AG20443 (cell line): ENCODE results near the gene CCN5.

Experiments
- DNase-seq: peaks from one replicate; pipeline ENCODE4 v3.0.0; 2012; ENCODE audit warnings: low spot score, mixed read lengths

The CCN5 gene

DNA sequence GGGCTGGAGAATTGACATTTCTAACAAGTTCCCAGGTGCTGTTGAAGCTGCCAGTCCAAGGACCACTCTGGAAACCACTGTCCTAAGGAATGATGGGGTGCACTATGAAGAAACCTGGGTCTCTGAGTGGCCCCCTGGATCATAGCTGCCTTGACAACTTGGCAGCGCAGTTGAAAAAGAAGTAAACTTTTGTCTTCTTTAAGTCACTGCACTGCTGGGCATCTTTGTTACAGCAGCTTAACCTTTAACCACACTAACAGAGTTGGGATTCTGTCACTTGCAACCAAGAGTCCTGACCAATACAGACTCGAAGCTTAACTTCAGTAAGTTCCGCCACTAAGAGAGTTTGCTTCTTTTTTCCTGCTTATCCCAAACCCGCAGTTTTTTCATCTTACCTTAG lies 21.9 kb downstream of the CCN5 start:
- no peak for DNase-seq

DNA sequence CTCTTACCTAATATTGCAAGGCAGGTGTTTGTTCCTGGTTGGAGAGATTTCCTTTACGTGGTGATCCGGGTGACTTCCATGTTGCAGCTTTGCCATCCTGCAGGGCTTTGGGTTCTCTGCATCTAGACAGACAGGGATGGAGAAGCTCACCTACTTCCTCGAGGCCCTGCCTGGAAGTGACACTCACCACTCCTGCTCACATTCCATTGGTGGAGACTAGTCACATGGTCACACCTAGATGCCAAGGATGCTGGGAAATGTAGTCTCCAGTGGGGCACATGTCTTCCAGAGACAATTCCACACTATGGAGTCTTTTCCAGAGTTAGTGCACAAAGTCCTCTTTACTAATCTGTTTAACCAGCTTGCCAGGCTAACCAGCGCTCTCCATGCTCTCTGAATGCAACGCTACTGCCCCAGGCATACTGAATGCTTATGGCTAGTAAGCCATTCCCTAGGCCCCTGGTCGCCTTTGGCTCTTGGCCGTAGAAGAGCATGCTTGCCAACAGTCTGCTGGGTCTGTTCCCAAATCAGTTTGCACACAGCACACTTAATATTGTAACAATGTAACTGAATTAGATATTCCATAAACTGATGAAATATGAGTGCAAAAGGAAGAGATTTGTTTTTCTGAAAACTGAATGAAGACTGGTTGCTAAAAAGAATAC lies 23.8 kb downstream of the CCN5 start:
- DNase-seq, result peak; percentile 76

DNA sequence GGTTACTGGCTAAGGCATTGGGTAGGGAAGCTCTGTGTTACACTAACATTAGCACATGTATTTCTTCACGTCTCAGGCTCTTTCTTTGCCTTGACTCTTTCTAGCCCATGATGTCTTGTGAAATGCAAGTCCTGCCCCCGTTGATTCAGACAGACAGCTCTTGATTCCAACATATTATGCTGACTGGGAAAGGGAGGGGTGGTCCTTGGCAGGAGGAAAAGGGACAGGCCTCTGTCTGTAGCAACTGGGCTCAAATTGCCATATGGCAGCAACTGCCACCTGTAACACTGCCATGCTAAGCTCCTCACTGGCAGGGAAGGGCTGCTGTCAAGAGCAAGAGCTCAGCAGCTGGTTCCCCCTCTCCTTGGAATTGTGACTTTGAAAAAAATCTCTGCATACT lies 24.8 kb downstream of the CCN5 start:
- no peak for DNase-seq

DNA sequence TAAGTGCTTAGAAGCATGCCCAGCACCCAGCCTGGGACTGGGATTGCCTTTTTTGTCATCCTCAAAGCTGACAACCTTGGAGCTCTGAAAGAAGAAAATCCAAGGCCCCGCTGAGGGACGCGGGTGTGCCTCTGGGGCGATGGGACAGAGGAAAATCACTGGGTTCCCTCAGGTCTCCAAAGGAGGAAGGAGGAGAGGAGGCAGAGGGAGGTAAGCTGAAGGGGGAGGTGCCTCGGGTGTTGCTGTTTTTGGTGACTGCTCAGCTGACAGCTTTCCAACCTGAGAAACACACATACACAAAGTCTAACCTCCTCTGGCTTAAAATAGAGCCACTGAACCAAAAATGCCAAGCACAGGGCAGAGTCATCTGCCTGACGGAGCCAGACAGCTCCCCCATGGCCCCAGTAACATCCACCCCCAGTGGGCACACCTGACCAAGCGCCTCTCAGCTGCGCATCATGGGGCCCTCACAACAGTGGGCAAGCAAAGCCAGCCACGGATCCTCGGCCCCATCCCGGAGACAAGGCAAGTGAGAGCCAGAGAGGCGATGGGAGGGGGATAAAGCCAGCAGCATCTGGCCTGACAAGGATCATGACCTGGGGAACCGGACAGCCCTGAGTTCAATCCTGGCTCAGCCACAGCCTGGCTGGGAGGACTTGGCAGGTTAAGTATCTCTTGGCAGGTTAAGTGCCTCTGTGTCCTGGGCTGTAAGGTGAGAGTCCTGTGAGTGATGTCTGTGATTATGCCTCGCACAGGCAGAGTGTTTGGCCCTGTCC lies 27.3 kb downstream of the CCN5 start:
- no peak for DNase-seq

DNA sequence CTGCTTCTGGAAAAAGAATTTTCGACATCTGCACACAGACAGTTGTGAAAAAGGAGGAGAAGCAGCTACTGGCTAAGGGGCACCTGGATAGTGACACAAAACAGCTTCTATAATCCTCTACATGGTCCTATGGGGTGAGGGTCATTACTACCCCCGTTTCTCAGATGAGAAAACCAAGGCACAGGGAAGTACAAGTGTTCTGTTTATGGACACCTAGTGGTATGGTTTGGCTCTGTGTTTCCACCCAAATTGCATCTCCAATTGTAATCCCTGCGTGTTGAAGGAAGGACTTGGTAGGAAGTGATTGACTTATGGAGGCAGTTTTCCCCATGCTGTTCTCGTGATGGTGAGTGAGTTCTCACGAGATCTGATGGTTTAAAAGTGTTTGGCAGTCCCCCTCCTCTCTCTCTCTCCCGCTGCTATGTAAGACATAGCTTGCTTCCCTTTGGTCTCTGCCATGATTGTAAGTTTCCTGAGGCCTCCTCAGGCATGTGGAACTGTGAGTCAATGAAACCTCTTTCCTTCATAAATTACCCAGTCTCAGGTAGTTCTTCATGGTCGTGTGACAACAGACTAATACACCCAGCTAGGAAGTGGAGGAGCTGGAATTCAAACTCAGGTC lies 28.0 kb downstream of the CCN5 start:
- DNase-seq, result no peak

DNA sequence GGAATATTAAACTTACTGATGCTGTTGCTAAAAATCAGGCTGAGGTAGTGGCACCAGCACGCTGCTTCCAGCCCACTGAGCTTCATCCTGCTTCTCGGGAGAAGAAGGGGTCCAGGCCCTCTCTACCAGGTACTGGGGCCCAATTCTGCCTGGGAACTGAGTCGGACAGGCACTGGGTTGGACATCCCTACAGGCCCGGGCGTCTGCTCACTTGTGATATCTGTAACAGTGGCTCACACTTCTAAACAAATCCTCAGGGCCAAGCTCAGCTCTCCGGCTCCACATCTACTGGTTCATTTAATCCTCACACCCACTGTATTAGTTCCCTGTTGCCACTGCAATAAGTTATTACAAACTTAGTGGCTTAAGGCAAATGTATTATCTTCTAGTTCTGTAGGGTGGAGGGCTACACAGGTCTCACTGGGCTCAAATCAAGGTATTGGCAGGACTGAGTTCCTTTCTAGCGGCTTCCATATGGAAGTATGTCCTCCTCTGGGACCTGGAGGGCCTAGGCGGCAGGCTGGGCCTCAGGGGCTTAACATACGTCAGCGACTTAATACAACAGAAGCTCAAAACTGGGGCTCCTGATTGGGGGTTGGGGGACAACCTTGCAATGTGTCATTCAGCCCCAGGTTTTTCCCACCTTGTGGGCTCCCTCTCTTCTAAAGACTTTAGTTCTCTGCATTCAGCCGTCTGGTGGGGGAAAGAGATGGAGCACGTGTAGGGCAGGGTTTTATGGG lies 28.9 kb downstream of the CCN5 start:
- no peak for DNase-seq

DNA sequence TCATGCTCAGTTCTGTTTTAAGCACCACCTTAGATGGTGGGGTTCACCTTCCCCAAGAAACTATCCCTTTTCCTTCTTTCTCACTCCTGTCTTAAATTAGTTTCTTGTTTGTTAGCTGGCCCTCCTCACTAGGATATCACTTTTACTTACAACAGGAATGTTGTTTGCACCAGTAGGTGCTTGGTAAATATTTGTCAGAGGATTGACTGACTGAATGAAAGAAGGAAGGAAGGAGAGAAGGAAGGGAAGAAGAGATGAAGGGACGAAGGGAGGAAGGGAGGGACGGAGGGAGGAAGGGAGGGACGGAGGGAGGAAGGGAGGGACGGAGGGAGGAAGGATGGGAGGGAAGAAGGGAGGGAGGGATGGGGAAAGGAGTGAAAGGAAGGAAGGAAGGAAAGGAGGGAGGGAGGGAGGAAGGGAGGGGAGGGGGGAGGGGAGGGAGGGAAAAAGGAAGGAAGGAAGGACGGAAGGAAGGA lies 30.0 kb downstream of the CCN5 start:
- no peak for DNase-seq

DNA sequence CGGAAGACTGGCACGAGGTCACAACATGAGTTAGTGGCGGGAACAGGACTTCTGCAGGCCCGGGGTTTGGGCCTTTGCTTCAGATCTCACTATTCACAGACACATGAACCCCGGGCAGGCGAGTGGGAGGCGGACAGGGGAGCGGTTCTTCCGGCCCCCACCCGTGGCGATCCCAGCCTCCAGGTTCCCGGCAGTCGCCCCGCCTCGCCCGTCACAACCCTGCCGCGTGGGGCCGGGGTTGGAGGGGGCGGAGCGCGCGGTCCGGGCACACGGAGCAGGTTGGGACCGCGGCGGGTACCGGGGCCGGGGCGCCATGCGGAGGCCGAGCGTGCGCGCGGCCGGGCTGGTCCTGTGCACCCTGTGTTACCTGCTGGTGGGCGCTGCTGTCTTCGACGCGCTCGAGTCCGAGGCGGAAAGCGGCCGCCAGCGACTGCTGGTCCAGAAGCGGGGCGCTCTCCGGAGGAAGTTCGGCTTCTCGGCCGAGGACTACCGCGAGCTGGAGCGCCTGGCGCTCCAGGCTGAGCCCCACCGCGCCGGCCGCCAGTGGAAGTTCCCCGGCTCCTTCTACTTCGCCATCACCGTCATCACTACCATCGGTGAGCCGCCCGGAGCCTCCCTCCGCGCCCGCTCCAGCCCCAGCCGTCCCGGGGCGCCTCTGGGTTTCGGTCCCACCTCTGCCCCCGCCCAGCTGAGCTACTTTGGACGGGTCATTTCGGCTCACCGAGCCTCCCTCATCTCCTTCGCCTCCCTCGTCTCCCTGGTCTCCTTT lies 30.6 kb downstream of the CCN5 start, which contains the start of gene KCNK15:
TSS of gene KCNK15 (plus strand) at position 268 of the 769 bp plus-strand sequence. CDS start at position 314, 46 bp downstream.
- DNase-seq, result peak; percentile 63

DNA sequence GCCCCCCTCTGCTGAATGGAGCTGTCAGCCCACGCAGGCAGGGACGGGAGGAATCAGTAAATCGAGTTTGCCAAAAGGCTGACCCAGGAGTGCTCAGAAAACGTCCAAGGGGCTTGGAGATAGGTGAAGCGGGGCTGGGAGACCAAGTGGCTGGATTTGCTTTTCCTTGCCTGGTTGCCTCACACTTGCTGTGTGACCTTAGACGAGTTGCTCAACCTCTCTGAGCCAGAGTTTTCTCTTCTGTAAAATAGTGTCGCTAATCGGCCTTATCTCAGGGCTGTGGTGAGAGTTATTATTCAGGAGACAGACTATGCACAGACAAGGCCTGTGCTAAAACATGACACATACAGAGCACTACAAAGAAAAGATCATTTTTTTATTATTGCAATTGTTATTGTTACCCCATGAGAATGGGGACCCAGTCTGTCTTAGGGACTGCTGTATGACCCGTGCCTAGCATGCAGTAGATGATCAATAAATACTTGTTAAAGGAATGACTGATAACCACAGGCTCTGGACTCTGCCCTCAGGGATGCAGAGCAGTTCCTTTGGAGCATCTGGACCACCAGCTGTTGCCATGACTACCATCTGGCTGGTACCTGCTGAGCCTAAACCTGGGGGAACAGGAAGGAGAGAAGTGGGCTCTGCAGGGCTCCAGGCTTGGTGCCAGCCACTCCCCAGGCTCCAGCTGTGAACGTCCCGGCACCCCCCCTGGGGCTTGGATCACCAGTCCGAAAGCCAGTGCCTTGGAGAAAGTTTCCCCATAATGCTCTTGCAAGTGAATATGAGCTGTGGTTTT lies 31.4 kb downstream of the CCN5 start:
- no peak for DNase-seq

DNA sequence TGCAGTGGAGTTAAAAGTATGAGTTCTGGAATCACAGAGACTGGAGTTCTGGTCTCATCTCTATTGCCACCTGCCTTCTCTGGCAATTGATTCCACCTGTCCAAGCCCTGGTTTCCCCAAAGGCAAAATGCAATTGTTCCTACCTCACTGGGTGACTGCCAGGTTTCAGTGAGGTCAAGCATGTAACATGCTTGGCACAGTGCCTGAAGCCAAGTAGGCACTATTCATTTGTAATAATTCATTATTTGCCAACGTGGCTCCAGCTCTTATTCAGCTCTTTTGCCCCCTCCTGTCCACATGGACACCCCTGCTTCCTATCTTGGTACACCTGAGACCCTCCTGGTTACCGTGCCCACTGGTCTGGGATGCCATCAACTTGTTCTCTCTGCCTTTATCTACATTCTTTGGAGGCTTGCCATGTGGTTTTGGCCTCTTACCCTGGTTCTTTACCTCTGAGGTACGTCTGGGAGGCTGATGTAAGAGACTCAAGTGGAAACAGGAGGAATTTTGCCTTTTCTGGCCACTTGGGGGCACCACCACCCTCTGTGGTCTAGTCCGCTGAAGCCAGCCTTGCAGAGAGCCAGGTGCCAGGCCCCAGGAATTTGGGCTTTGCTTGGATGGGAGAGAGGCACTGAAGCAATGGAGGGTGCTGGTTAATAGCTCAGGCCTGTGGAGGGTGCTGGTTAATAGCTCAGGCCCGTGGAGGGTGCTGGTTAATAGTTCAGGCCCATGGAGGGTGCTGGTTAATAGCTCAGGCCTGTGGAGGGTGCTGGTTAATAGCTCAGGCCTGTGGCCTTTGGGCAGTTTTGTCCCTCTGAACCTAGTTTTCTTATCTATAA lies 32.2 kb downstream of the CCN5 start:
- peak; percentile 83 for DNase-seq

DNA sequence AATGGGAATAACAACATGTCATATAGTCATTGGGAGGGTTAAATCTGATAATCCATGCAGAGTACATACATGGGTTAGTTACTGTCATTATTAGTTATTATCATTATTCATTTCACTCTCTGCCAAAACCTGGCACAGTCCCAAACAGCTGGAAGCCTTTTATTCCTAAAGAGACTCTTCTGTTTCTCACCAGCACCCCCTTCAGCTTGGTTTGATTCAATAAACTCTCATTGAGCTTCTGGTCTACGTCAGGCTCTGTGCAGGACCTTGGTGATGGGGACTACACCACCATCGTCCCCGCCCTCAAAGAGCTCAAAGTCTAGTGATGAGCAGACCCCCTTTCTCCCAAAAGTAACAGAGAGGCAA lies 32.8 kb downstream of the CCN5 start:
- DNase-seq, result no peak

DNA sequence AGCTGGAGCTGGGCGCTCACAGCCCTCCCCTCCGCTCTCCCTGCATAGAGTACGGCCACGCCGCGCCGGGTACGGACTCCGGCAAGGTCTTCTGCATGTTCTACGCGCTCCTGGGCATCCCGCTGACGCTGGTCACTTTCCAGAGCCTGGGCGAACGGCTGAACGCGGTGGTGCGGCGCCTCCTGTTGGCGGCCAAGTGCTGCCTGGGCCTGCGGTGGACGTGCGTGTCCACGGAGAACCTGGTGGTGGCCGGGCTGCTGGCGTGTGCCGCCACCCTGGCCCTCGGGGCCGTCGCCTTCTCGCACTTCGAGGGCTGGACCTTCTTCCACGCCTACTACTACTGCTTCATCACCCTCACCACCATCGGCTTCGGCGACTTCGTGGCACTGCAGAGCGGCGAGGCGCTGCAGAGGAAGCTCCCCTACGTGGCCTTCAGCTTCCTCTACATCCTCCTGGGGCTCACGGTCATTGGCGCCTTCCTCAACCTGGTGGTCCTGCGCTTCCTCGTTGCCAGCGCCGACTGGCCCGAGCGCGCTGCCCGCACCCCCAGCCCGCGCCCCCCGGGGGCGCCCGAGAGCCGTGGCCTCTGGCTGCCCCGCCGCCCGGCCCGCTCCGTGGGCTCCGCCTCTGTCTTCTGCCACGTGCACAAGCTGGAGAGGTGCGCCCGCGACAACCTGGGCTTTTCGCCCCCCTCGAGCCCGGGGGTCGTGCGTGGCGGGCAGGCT lies 35.1 kb downstream of the CCN5 start:
- peak; percentile 77 for DNase-seq

DNA sequence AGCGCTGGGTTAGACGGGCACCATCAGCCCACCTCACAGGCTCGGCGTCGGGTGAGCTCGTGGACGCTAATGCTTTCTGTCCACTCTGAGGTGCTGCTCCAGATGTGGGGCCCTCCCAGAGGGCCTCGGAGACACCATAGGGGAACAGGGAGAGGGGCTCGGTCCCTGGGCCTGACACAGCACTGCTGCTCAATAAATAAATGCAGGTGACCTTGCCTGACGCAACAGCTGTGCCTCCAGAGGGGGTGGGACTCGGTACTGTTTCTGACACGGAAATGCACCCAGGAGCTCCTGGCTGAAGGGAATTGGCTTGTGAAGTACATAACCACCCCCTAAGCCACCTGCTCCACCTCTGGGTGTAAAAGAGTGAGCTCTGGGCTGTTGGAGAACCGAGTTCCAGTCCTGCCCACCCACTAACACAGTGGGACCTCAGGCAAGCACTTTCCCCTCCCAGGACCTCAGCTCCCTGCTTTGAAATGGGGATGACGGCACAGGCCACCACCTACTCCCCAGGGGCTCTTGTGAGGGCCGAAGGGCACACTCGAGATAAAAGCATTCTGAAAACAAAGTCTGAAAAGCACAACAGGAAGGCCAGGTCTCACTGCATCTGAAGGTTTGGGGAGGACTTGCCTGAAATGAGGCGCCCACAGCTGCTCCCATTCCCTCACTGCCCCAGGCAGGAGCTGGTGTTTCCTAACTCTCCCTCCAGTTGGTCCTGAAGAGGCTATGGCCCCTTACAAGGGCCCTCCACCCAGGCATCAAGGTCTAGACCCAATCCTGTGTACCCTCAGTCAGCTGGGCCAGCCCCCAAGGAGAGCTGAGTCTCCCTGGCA lies 37.1 kb downstream of the CCN5 start:
- DNase-seq, result no peak

DNA sequence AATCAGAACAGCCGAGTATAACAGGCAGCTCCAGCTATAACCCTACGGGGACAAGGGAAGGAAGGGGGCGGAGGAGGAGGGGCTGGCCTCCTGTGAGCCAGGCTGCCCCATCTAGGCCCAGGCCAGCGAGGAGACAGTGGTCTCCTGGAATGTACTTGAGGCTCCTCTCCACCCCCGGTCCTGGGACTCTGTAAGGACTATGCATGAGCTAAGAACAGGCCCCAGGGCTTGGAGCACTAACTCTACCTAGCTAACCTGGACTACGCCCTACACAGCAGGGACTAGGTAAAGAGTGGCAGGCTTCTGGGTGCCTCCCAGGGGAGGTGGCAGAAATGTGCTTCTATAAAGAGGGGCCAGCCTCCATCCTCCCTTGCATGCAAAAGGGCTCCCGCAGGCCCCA lies 39.4 kb downstream of the CCN5 start:
- no peak for DNase-seq

DNA sequence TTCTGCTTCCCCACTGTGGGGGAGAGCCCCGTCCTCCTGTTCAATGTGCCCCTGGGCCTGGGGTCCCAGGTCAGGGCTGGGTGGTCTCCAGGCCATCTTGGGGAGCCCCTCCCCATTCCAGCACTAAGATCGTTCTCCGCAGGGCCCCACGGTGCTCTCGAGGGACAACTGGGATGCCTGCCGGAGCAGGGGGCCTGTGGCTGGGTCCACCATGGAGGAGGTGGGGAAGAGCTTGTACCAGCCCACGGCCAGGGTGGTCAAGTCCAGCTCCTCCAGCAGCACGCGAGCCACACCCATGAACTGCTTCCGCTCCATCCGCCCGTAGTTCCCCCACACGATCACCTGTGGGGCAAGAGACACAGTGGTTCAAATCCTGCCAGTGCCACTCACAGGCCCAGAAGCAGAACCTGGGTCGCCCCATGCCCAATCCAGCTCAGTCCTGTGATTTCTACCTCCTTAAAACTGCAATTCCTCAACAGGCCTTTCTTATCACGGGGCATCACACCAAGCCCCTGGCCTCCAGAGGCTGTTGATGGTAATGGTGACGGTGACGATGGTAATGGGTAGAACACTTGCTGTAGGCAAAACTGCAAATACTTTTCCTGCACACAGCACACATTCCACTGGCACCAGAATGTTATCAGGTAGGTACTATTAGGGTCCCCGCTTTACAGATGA lies 41.0 kb downstream of the CCN5 start:
- DNase-seq, result no peak

DNA sequence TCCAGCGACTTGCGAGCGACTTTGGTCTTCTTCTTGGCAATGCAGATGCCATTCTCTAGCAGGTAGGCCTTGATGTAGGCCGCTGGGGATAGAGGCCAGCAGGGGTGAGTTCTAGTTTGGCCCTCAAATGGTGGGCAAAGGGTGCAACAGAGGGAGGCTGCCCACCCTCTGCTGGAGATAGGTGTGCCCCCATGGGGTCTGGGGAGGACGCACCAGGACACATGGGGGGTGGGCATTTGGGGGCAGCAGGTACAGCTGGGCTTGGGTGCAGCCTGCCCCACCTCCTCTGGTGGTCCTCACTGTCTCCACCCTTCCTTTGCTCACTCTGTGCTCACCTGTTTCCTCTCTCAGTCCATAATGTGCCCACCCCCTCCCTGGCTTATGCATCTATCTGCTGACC lies 41.8 kb downstream of the CCN5 start:
- DNase-seq, result no peak

DNA sequence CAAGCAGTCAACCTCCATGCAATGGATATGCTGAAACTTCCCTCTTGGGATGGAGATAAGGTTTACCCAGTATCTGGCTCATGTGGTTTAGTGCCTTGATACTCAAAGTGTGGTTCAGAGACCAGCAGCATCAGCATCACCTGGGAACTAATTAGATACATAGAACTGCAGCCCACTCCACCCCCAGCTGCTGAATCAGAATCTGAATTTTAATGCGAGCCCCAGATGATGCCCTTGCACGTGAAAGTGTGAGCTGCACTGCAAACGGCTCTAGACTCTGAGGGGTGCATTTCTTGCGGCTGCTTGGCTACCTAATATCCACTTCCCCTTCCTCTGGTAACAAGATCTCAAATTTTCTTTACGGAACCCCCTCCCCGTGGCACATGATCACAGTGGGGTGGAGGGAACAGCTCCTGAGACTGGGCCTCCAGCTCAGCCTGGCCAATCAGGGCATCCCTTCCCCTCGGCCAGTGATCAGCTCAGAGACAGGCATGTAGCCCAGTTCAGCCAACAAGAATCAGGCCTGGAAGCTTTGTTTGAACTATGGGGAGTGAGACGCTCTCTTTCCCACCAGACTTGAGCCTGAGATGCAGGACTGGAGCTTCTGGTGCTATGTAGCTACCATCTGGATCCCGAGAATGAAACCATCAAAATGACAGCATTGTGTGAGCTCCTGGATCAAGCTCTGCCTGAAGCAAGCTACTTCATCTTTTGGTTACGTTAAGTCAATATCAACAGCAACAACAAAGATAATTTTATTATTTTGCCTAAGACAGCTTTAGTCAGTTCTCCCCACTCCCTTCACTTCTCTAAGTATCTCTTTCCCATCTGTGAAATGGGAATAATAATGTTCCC lies 43.3 kb downstream of the CCN5 start:
- DNase-seq, result no peak
